Ovary (tissue), 9 donors: ENCODE results near the gene MBP. TPM values are rescaled to one million over a fixed set of nuclear protein-coding genes. Genes with fewer than 3 reads are reported as not detected.

Source experiments
- DNase-seq, 5 donors: peaks; one replicate each; pipeline ENCODE4 v3.0.0-alpha.2; 2019 to 2020
- H3K27ac ChIP-seq, 2 donors: fragments of 200-600 bp; one replicate each; pipeline versions ENCODE4 v1.5.1 to v1.8.0; 2019 to 2022
- H3K27me3 ChIP-seq: fragments of 200-600 bp; one replicate; pipeline ENCODE4 v1.8.0; 2022
- H3K36me3 ChIP-seq: fragments of 200-600 bp; sonication (generic); one replicate; pipeline ENCODE4 v1.5.1; 2019
- H3K4me1 ChIP-seq: one replicate; pipeline ENCODE4 v1.8.1; 2013; ENCODE audit warnings: mild to moderate bottlenecking, moderate library complexity; ENCODE audit not compliant: insufficient read depth
- H3K4me3 ChIP-seq: fragments of 200-600 bp; sonication (generic); one replicate; pipeline ENCODE4 v1.5.1; 2017
- H3K9me3 ChIP-seq, 2 donors: fragments of 200-600 bp in 1 of 2; sonication (generic) in 1 of 2; one replicate each; pipeline versions ENCODE4 v1.5.1 to v1.8.1; 2013 to 2019; ENCODE audit warnings: mild to moderate bottlenecking in 1 of 2, moderate library complexity in 1 of 2
- CTCF ChIP-seq, 3 donors: fragments of 450-650 bp in 2 of 3; fragments of 200-600 bp in 1 of 3; IDR thresholded peaks; one replicate each; pipeline versions ENCODE4 v1.5.1 to v1.8.0; 2016 to 2022; ENCODE audit warnings: antibody characterized with exemption in 3 of 3, mild to moderate bottlenecking in 1 of 3
- EP300 ChIP-seq: sonication (generic); formaldehyde crosslinking; IDR thresholded peaks from one replicate; pipeline ENCODE4 v1.6.1; 2017; ENCODE audit warnings: antibody characterized with exemption
- POLR2A ChIP-seq: fragments of 450-650 bp; IDR thresholded peaks from one replicate; pipeline ENCODE4 v1.6.1; 2017; ENCODE audit warnings: antibody characterized with exemption, mild to moderate bottlenecking, moderate library complexity
- WGBS, 3 donors: extraction: QIAGEN DNeasy Blood & Tissue Kit in 1 of 3; methylation state at CpG; one replicate each; pipeline versions ENCODE4 v1.1.5 to v1.1.7; 2013 to 2017; 5-methylcytosine and 5-hydroxymethylcytosine counted together
- intact Hi-C, 4 donors: fragments of 100-400 bp; cut with DNase I; formaldehyde crosslinking; loops; one replicate each; pipeline versions ENCODE4 v1.11.0 to v1.15.1; 2022 to 2023
- polyA plus RNA-seq, 2 donors: library from polyadenylated mRNA; stranded (reverse); fragments of 200-250 nt in 1 of 2; fragments of 350-450 nt in 1 of 2; fragmentation: Illumina TruSeq in 1 of 2; extraction: RNeasy Lipid Tissue Mini Kit (QIAGEN cat#74804) in 1 of 2; gene quantifications; one replicate each; pipeline ENCODE4 v1.2.3, GENCODE V29; 2013 to 2014
- total RNA-seq, 7 donors: library from RNA; depleted of rRNA in 2 of 7; stranded (reverse); fragments of >200 nt in 2 of 7; fragmentation: NEBNext Ultra II Directional in 3 of 7; extraction: Animal tissue kit (Norgen Biotek cat#: 25700) in 3 of 7; gene quantifications; one replicate each; pipeline versions ENCODE4 v1.1.0 to v1.2.4, GENCODE V29; 2016 to 2023
- donor health status: DM: no; HTN: no; CAD: no; lungs with moderate emphysema.
- donor health status: DM: no; HTN: no; CAD: no.
- donor health status: Bipolar disorder and iron deficiency.
- donor health status: DM: yes; HTN: yes; CAD: no.
- donor health status: DM: no; HTN: no; CAD: no.
- donor health status: DM: yes; HTN: yes; CAD: no.

Gene MBP
- total and polyA plus RNA-seq, 9 donors: 7.1 to 38.2 (median 23.2) TPM

GRCh38 chr18:77069931-77070330 lies 62.7 kb downstream of the MBP start:
- Histone ChIP-seq H3K36me3 (no peaks in the 10 kb centered on the region), H3K27me3 (no peaks in the 10 kb centered on the region), H3K4me1 (peaks cover 17% of the 10 kb centered on the region), H3K27ac (no peak overlapping the region), H3K4me3 (no peak overlapping the region), H3K9me3 (no peaks in the 10 kb centered on the region)
- no peak for DNase-seq
- intact Hi-C loops: loop anchor here in 1 of 4 donors (10.0 kb wide), 1 partner anchor 135 kb away; no protein-coding TSS in a partner anchor
- 91 to 96% (median 95%) methylated on average over 13 of the region's 13 CpGs for WGBS, 3 donors
- TF ChIP-seq POLR2A: no peak
- no peak for TF ChIP-seq EP300
- no peak for TF ChIP-seq CTCF (IDR thresholded peaks at IDR 0.05)

- Histone ChIP-seq H3K27ac (peak overlapping the region; percentile 23 to 72), H3K9me3 (no peaks in the 10 kb centered on the region), H3K27me3 (no peaks in the 10 kb centered on the region), H3K36me3 (no peaks in the 10 kb centered on the region), H3K4me3 (no peak overlapping the region), H3K4me1 (peaks cover 17% of the 10 kb centered on the region)
- no peak for DNase-seq
- intact Hi-C loops: loop anchor here in 1 of 4 donors (10.0 kb wide), 1 partner anchor 135 kb away; no protein-coding TSS in a partner anchor
- WGBS, 3 donors: 90 to 95% (median 91%) methylated on average over 14 of the region's 14 CpGs
- TF ChIP-seq EP300 (no peak), POLR2A (no peak), CTCF (IDR thresholded peaks at IDR 0.05) (no peak)
These were observed 63.1 kb downstream of the MBP start for GRCh38 chr18:77069482-77069881.

GRCh38 chr18:77068321-77069312 lies 64.0 kb downstream of the MBP start:
- H3K9me3 ChIP-seq: no peaks in the 10 kb centered on the region
- no peaks in the 10 kb centered on the region for H3K36me3 ChIP-seq
- no peaks in the 10 kb centered on the region for H3K27me3 ChIP-seq
- peak overlapping the region; percentile 69 to 72 for H3K27ac ChIP-seq
- DNase-seq: no peak
- WGBS, 3 donors: 17 to 25% (median 18%) methylated on average over 15 of the region's 15 CpGs
- no peak overlapping the region for H3K4me3 ChIP-seq
- H3K4me1 ChIP-seq: peaks cover 17% of the 10 kb centered on the region
- TF ChIP-seq POLR2A (no peak), CTCF (IDR thresholded peaks at IDR 0.05) (peak in 1 of 3 donors; percentile 12)
- intact Hi-C loops: loop anchor here in 1 of 4 donors (10.0 kb wide), 1 partner anchor 136 kb away; no protein-coding TSS in a partner anchor

GRCh38 chr18:77067291-77068061 lies 65.1 kb downstream of the MBP start:
- Histone ChIP-seq H3K4me1 (peaks cover 17% of the 10 kb centered on the region), H3K27ac (peak overlapping the region in 1 of 2 donors; percentile 72), H3K27me3 (no peaks in the 10 kb centered on the region), H3K4me3 (no peak overlapping the region), H3K36me3 (no peaks in the 10 kb centered on the region), H3K9me3 (no peaks in the 10 kb centered on the region)
- WGBS, 3 donors: 27 to 45% (median 28%) methylated on average over 14 of the region's 14 CpGs
- TF ChIP-seq POLR2A (no peak), CTCF (IDR thresholded peaks at IDR 0.05) (peak in 1 of 3 donors; percentile 14)
- peak; percentile 62 to 77 (median 69) for DNase-seq
- intact Hi-C loops: loop anchor here in 1 of 4 donors (10.0 kb wide), 1 partner anchor 137 kb away; no protein-coding TSS in a partner anchor
